ENCODE results near the gene TMEM212. TPM values are rescaled to one million over a fixed set of nuclear protein-coding genes. Genes with fewer than 3 reads are reported as not detected.

TMEM212 gene
- total and polyA plus RNA-seq, 2 of the 13 experiments (the other 11 are each of a cell fraction or from before 2014, with no cell fraction given): not detected

- no peak for TF ChIP-seq MAFF (IDR thresholded peaks at IDR 0.05; ENCODE audit: low read depth, low read length)
- TF ChIP-seq U2AF1 (optimal IDR thresholded peaks at IDR 0.05; ENCODE audit: low read depth, low read length): no peak
- TF ChIP-seq FOXK1 (CRISPR knock-in tag; IDR thresholded peaks at IDR 0.05; ENCODE audit: borderline replicate concordance, low read depth): peak; percentile 51; the same call in 1 of the 2 replicates
- no peak for TF ChIP-seq HOXA5 (CRISPR knock-in tag; IDR thresholded peaks at IDR 0.05)
- no peak for TF ChIP-seq GPN1 (CRISPR knock-in tag; IDR thresholded peaks at IDR 0.05; ENCODE audit: borderline replicate concordance)
- TF ChIP-seq ZNF234 (CRISPR knock-in tag; conservative IDR thresholded peaks at IDR 0.05): no peak
- no peak for TF ChIP-seq ZHX2 (IDR thresholded peaks at IDR 0.05; ENCODE audit: low read depth)
- no peak for TF ChIP-seq ZHX2 (CRISPR knock-in tag; IDR thresholded peaks at IDR 0.05; ENCODE audit: borderline replicate concordance)
- TF ChIP-seq SKIL (CRISPR knock-in tag; IDR thresholded peaks at IDR 0.05; ENCODE audit: borderline replicate concordance): 0 out of 2 replicates have a peak, but pooled peaks have one; percentile 66
- TF ChIP-seq CCDC6 (CRISPR knock-in tag; IDR thresholded peaks at IDR 0.05): no peak
- TF ChIP-seq PBX2 (CRISPR knock-in tag; IDR thresholded peaks at IDR 0.05): no peak; the same call in 1 of the 2 replicates
- TF ChIP-seq ZBTB1 (CRISPR knock-in tag; IDR thresholded peaks at IDR 0.05; ENCODE audit: borderline replicate concordance): no peak
- no peak for TF ChIP-seq KLF9 (CRISPR knock-in tag; IDR thresholded peaks at IDR 0.05; ENCODE audit: low read depth)
- no peak for TF ChIP-seq HNRNPK (IDR thresholded peaks at IDR 0.05; ENCODE audit: low read depth, low read length, poor library complexity, severe bottlenecking)
- TF ChIP-seq MEF2D (CRISPR knock-in tag; IDR thresholded peaks at IDR 0.05): peak; percentile 89
- 0 out of 2 replicates have a peak, but pooled peaks have one; percentile 17 for TF ChIP-seq JUNB (CRISPR knock-in tag; IDR thresholded peaks at IDR 0.05; ENCODE audit: borderline replicate concordance)
- TF ChIP-seq ASH2L (IDR thresholded peaks at IDR 0.05; ENCODE audit: insufficient read length, low read depth, low read length): no peak
- 0 out of 4 replicates have a peak, but pooled peaks of 1 of the 2 experiments have one; percentile 33 for TF ChIP-seq POLR2A (IDR thresholded peaks at IDR 0.05; ENCODE audit: insufficient read depth in 1 of 2, low read depth in 2 of 2, low read length in 2 of 2)
- TF ChIP-seq PITX1 (CRISPR knock-in tag; IDR thresholded peaks at IDR 0.05): 0 out of 2 replicates have a peak, but pooled peaks have one; percentile 63
- TF ChIP-seq ADNP (CRISPR knock-in tag; IDR thresholded peaks at IDR 0.05): no peak
These were observed 4.9 kb upstream of the TMEM212 start (continued) for GRCh38 chr3:171838218-171838720.

Measured in HepG2 (cell line).